ENCODE data around the gene CAPSL. TPM values are rescaled to one million over a fixed set of nuclear protein-coding genes. Genes with fewer than 3 reads are reported as not detected.
"Not testable (repeated sequence)": the region's sequence is repeated elsewhere in the genome, so short reads cannot be mapped to it uniquely, and the experiment has no call there.

The CAPSL gene
- total RNA-seq (not detected in 2 replicates), polyA plus RNA-seq (not detected in 2 replicates)

- TF ChIP-seq CTCF (IDR thresholded peaks at IDR 0.05; ENCODE audit: low read depth, low read length): no peak
- no peak within 1 kb of the TSS for H3K27ac ChIP-seq
- H3K4me1 ChIP-seq (ENCODE audit: low read depth): no peaks in the 10 kb centered on the region
- no peaks in the 10 kb centered on the region for H3K36me3 ChIP-seq
- peak; percentile 63 to 68 for DNase-seq (ENCODE audit: low read depth in 1 of 2, low spot score in 1 of 2)
- no peaks in the 10 kb centered on the region for H3K9me3 ChIP-seq (ENCODE audit: low read depth)
- H3K27me3 ChIP-seq: no peaks in the 10 kb centered on the region
- no peak within 1 kb of the TSS for H3K4me3 ChIP-seq
These were observed at the start of gene CAPSL for GRCh38 chr5:35938568-35939227. Gene CAPSL, minus strand, starts transcription at chr5:35938622. Its CDS starts 17,502 bp downstream, at chr5:35921120.

- TF ChIP-seq CTCF (IDR thresholded peaks at IDR 0.05; ENCODE audit: low read depth, low read length): no peak
- no peak overlapping the region for H3K27ac ChIP-seq
- H3K27me3 ChIP-seq: no peaks in the 10 kb centered on the region
- H3K4me3 ChIP-seq: no peak overlapping the region
- peaks cover 6% of the 10 kb centered on the region for H3K4me1 ChIP-seq (ENCODE audit: low read depth)
- H3K36me3 ChIP-seq: no peaks in the 10 kb centered on the region
- DNase-seq (ENCODE audit: low read depth in 1 of 2, low spot score in 1 of 2): no peak
- H3K9me3 ChIP-seq (ENCODE audit: low read depth): peaks cover 3% of the 10 kb centered on the region
These were observed 49.4 kb upstream of the CAPSL start for GRCh38 chr5:35987776-35988175.

- no peak for DNase-seq (ENCODE audit: low read depth in 1 of 2, low spot score in 1 of 2)
- no peak for TF ChIP-seq CTCF (IDR thresholded peaks at IDR 0.05; ENCODE audit: low read depth, low read length)
- Histone ChIP-seq H3K36me3 (no peaks in the 10 kb centered on the region), H3K9me3 (ENCODE audit: low read depth) (no peaks in the 10 kb centered on the region), H3K27ac (no peak overlapping the region), H3K4me1 (ENCODE audit: low read depth) (no peaks in the 10 kb centered on the region), H3K4me3 (no peak overlapping the region), H3K27me3 (no peaks in the 10 kb centered on the region)
These were observed 41.3 kb upstream of the CAPSL start for GRCh38 chr5:35979715-35980114.

GRCh38 chr5:35976859-35977258, 38.4 kb upstream of the CAPSL start:
- H3K36me3 ChIP-seq; H3K4me1 ChIP-seq (ENCODE audit: low read depth); H3K4me3 ChIP-seq; DNase-seq (ENCODE audit: low read depth in 1 of 2, low spot score in 1 of 2); H3K27me3 ChIP-seq; H3K9me3 ChIP-seq (ENCODE audit: low read depth); H3K27ac ChIP-seq: not testable (repeated sequence)

GRCh38 chr5:35974570-35974969, 36.1 kb upstream of the CAPSL start:
- no peak overlapping the region for H3K4me3 ChIP-seq
- no peaks in the 10 kb centered on the region for H3K4me1 ChIP-seq (ENCODE audit: low read depth)
- no peaks in the 10 kb centered on the region for H3K36me3 ChIP-seq
- H3K27me3 ChIP-seq: no peaks in the 10 kb centered on the region
- H3K9me3 ChIP-seq (ENCODE audit: low read depth): no peaks in the 10 kb centered on the region
- H3K27ac ChIP-seq: no peak overlapping the region
- DNase-seq (ENCODE audit: low read depth in 1 of 2, low spot score in 1 of 2): no peak
- TF ChIP-seq CTCF (IDR thresholded peaks at IDR 0.05; ENCODE audit: low read depth, low read length): no peak

- no peaks in the 10 kb centered on the region for H3K4me1 ChIP-seq (ENCODE audit: low read depth)
- no peak for DNase-seq (ENCODE audit: low read depth in 1 of 2, low spot score in 1 of 2)
- no peaks in the 10 kb centered on the region for H3K27me3 ChIP-seq
- H3K36me3 ChIP-seq: no peaks in the 10 kb centered on the region
- TF ChIP-seq CTCF (IDR thresholded peaks at IDR 0.05; ENCODE audit: low read depth, low read length): no peak
- H3K4me3 ChIP-seq: no peak overlapping the region
- no peak overlapping the region for H3K27ac ChIP-seq
- no peaks in the 10 kb centered on the region for H3K9me3 ChIP-seq (ENCODE audit: low read depth)
These were observed 33.4 kb upstream of the CAPSL start for GRCh38 chr5:35971878-35972210.
